Measurements from ENCODE around the gene CPB2. TPM values are rescaled to one million over a fixed set of nuclear protein-coding genes. Genes with fewer than 3 reads are reported as not detected.

CPB2 gene
- total RNA-seq, 1 donor from 2014 or later, result not detected

DNA sequence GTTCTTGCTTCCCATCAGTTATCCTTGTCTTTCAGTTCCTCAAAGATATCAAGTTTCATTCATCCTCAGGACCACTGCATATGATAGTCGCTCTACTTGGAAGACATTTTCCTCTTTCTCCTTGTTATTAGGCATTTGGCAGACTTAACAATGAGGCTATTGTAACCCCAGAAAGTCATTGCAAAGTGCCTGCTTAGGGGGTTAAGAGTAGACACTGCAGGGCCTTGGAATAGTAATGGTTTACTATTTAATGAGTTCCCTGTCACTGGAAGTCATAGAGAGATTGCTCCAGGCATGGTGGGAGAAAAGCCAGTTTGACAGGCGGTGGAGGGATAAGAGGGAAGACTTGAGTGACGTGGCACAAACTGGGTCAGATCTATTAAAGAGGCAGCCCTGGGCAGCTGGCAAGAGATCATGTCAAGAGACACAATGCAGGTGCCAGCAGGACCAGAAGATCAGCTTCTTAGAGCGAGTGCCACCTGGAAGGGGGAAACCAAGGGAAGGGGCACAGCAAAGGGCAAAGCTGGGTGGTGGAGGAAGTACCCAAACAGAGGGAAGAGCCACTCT is 16.8 kb upstream of the CPB2 start:
- Mint-ChIP-seq H3K27ac (no peak overlapping the region), H3K27me3 (peaks cover 24% of the 10 kb centered on the region), H3K36me3 (ENCODE audit: low read depth) (peaks cover 18% of the 10 kb centered on the region), H3K9me3 (no peaks in the 10 kb centered on the region), H3K4me3 (no peak overlapping the region), H3K4me1 (peaks cover 17% of the 10 kb centered on the region)
- intact Hi-C loops (cut with micrococcal nuclease), result loop anchor here (5.0 to 10.0 kb wide), 3 partner anchors 69 to 587 kb away; partner anchors contain the start of gene ZC3H13
- DNase-seq, result peak; percentile 55

DNA sequence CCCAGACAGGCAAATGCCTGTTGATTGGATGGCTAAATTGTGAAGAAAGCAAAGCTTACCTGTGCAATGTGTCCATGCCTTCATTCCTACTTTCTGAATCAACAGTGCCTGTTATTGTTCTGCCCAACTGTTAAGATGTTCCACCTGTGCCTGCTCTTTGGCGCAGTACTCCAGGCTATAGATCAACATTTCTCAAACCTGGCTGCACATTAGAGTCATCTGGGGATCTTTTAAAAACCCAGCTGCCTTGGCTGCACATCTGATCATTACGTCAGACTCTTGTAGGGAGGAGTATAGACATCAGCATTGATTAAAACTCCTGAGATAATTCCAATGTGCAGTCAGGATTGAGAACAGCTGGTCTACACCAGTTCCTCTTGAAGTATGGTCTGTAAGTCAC is 16.2 kb upstream of the CPB2 start:
- peaks cover 13% of the 10 kb centered on the region for H3K4me1 Mint-ChIP-seq
- intact Hi-C loops (cut with micrococcal nuclease), result loop anchor here (5.0 to 10.0 kb wide), 3 partner anchors 69 to 586 kb away; partner anchors contain the start of gene ZC3H13
- no peak overlapping the region for H3K4me3 Mint-ChIP-seq
- peak; percentile 49 for DNase-seq
- H3K36me3 Mint-ChIP-seq (ENCODE audit: low read depth), result peaks cover 12% of the 10 kb centered on the region
- H3K27me3 Mint-ChIP-seq, result peaks cover 24% of the 10 kb centered on the region
- H3K9me3 Mint-ChIP-seq, result no peaks in the 10 kb centered on the region
- H3K27ac Mint-ChIP-seq, result no peak overlapping the region

DNA sequence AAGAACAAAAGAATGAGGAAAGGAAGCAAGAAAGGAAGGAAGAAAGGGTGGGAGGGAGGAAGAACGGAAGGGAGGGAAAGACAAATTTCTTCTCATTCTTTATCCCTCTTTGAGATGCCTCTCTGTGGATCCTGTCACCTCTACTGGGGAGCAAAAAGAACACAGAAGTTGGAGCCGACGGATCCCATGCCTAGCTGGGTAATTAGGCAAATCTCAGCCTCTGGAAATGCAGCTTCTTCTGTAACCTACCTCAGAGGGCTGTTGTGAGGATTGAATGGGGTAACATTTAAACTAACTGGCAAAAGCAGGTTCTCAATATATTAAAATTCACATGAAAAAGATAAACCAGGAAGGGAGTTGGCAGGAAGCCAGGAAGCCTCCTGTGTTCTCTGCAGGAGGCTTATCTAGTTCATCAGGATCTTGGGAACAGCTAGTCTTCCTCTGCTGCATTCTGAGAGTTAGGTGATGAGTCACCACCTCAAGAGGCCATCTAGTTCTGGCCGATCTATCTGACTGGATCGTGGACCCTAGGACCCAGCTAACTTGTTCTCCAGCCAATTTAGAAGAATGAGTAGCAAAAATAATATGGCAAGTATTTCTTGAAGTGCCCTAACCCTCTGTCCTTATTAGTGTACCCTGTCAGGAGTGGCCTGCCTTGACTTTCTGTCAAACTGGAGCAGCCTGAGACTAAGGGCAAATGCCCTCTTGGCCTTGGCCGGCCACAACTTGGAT is 15.2 kb upstream of the CPB2 start:
- Mint-ChIP-seq H3K27ac (no peak overlapping the region), H3K4me3 (no peak overlapping the region), H3K36me3 (ENCODE audit: low read depth) (peaks cover 5% of the 10 kb centered on the region), H3K4me1 (peaks cover 3% of the 10 kb centered on the region), H3K9me3 (no peaks in the 10 kb centered on the region), H3K27me3 (peaks cover 27% of the 10 kb centered on the region)
- peak; percentile 53 for DNase-seq
- intact Hi-C loops (cut with micrococcal nuclease), result loop anchor here (5.0 to 10.0 kb wide), 3 partner anchors 68 to 585 kb away; partner anchors contain the start of gene ZC3H13

DNA sequence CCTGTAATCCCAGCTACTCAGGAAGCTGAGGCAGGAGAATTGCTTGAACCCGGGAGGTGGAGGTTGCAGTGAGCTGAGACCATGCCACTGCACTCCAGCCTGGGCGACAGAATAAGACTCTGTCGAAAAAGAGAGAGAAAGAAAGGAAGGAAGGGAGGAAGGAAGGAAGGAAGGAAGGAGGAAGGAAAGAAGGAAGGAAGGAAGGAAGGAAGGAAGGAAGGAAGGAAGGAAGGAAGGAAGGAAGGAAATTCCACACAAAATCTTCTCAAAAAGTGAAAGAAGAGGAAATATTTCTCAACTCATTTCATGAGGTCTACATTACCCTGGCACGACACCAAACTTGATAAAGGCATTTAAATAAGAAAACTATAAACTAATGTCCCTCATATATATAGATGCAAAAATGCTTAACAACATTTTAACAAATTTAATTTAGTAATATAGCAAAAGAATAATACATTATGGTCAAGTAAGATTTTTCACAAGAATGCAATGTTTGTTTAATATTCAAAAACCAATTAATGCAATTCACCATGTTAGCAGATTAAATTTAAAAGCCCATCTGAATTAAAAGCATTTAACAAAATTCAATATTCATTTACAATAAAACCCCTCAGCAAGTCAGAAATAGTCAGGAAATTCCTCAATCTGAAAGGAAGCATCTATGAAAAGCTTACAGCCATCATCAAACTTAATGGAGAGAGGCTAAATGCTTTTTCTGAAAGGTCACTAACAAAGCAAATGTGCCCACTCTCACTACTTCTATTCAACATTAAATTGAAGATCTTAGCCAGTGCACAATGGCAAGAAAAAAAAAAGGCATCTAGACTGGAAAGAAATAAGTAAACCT is 12.0 kb upstream of the CPB2 start:
- no peak overlapping the region for H3K27ac Mint-ChIP-seq
- H3K36me3 Mint-ChIP-seq (ENCODE audit: low read depth), result no peaks in the 10 kb centered on the region
- DNase-seq, result no peak
- no peak overlapping the region for H3K4me3 Mint-ChIP-seq
- H3K27me3 Mint-ChIP-seq, result peaks cover 43% of the 10 kb centered on the region
- no peaks in the 10 kb centered on the region for H3K4me1 Mint-ChIP-seq
- intact Hi-C loops (cut with micrococcal nuclease), result no loop called here
- H3K9me3 Mint-ChIP-seq, result no peaks in the 10 kb centered on the region

DNA sequence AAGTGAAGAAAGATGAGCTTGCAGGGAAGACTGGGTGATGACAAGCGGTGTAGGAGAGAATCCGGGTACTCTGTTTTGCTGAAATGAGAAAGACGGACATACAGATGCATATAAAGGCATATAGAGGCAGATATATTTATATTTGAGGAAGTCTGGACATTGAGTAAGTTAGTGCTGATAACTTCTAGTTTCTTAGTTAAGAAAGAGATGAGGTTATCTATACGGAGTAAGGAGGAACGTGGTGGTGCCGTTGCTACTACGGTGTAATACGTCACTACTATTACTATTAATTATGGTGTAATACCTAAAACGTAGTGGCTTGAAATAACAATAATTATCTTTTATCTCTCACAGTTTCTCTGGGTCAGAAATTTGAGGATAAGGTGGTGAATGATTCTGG is 9.8 kb upstream of the CPB2 start:
- no peaks in the 10 kb centered on the region for H3K4me1 Mint-ChIP-seq
- intact Hi-C loops (cut with micrococcal nuclease), result no loop called here
- peaks cover 48% of the 10 kb centered on the region for H3K27me3 Mint-ChIP-seq
- H3K27ac Mint-ChIP-seq, result no peak overlapping the region
- no peaks in the 10 kb centered on the region for H3K9me3 Mint-ChIP-seq
- H3K36me3 Mint-ChIP-seq (ENCODE audit: low read depth), result no peaks in the 10 kb centered on the region
- peak; percentile 6 for DNase-seq
- H3K4me3 Mint-ChIP-seq, result no peak overlapping the region

DNA sequence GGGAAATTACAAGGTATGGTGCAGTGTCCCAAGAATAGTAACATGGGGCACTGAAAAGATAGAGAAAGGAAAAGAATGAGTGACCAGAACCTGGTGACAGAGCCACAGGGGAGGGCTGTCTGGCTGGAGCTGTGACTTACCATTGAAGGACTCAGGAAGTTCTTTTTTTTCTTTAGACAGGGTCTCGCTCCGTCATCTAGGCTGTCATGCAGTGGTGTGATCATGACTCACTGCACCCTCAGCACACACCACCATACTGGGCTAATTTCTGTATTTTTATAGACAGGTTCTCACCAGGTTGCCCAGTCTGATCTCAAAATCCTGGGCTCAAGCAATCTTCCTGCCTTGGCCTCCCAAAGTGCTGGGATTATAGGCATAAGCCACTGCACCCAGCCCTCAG is 8.8 kb upstream of the CPB2 start:
- peak; percentile 25 for DNase-seq
- no peaks in the 10 kb centered on the region for H3K36me3 Mint-ChIP-seq (ENCODE audit: low read depth)
- H3K27ac Mint-ChIP-seq, result no peak overlapping the region
- intact Hi-C loops (cut with micrococcal nuclease), result no loop called here
- no peaks in the 10 kb centered on the region for H3K9me3 Mint-ChIP-seq
- no peak overlapping the region for H3K4me3 Mint-ChIP-seq
- peaks cover 48% of the 10 kb centered on the region for H3K27me3 Mint-ChIP-seq
- H3K4me1 Mint-ChIP-seq, result peaks cover 2% of the 10 kb centered on the region

DNA sequence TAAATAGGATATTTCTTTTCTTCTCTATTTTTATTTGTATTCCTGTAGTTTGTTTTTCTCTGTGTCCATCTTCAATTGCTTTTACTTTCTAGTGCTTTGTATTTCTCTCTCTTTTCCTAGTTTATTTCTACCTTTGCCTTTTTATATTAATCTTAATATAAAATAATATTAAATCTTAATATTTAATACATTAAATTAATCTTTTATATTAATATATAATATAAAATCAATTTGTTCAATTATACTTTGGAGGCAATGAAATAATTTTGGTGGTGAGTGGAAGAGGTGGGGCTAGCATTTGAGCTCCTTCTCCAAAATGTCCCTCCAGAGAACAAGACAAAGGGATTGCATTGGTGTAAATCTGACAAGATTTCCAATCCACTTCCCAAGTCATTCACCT is 6.3 kb upstream of the CPB2 start:
- intact Hi-C loops (cut with micrococcal nuclease), result no loop called here
- Mint-ChIP-seq H3K27ac (no peak overlapping the region), H3K9me3 (no peaks in the 10 kb centered on the region), H3K4me1 (peaks cover 9% of the 10 kb centered on the region), H3K36me3 (ENCODE audit: low read depth) (no peaks in the 10 kb centered on the region), H3K27me3 (peaks cover 39% of the 10 kb centered on the region), H3K4me3 (no peak overlapping the region)
- DNase-seq, result no peak

DNA sequence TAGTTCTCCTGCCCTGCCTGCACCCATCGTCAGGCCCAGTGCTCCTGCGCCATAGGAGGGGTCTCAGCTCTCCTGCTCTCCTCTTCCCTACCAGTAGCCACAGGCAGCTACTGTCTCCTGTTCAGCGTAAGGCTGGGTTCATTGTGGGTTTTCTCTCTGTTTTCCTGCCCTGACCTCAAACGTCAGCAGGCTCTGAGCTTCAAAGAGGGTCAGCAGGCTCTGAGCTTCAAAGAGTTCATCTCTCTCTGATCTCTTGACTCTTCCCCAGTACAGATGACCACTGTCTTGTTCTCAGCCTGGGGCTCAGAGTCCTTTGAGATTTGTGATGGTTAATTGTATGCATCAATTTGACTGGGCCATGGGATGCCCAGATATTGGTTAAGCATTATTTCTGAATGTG is 4.6 kb upstream of the CPB2 start:
- peak; percentile 48 for DNase-seq
- no peak overlapping the region for H3K4me3 Mint-ChIP-seq
- no peaks in the 10 kb centered on the region for H3K9me3 Mint-ChIP-seq
- no peaks in the 10 kb centered on the region for H3K36me3 Mint-ChIP-seq (ENCODE audit: low read depth)
- peaks cover 39% of the 10 kb centered on the region for H3K27me3 Mint-ChIP-seq
- intact Hi-C loops (cut with micrococcal nuclease), result no loop called here
- H3K4me1 Mint-ChIP-seq, result peaks cover 9% of the 10 kb centered on the region
- no peak overlapping the region for H3K27ac Mint-ChIP-seq

DNA sequence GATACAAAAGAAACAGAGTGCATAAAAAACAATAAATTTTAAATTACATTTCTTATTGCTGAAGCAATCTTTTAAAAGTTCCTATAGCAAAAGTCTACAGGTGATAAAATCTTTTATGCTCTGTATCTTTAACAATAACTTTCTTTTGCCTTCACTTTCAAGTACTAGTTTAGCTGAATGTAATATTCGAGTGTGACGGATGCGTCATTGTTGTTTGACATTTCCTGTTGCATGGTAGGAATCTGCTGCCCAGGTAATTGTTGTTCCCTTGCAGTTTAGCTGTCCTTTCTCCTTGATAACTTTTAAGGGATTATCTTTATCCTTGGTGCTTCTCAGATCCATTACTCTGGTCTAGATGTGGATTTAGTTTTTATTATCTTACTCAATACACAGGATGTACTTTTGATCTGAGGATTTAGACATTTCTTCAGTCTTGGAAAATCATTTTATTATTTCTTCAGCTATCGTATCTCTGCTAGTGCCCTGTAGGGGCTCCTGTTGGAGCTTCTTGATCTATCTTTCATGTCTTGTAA is 2.1 kb upstream of the CPB2 start:
- no peaks in the 10 kb centered on the region for H3K36me3 Mint-ChIP-seq (ENCODE audit: low read depth)
- no peak overlapping the region for H3K27ac Mint-ChIP-seq
- H3K9me3 Mint-ChIP-seq, result no peaks in the 10 kb centered on the region
- no peak overlapping the region for H3K4me3 Mint-ChIP-seq
- no peak for DNase-seq
- intact Hi-C loops (cut with micrococcal nuclease), result no loop called here
- peaks cover 29% of the 10 kb centered on the region for H3K27me3 Mint-ChIP-seq
- peaks cover 9% of the 10 kb centered on the region for H3K4me1 Mint-ChIP-seq

DNA sequence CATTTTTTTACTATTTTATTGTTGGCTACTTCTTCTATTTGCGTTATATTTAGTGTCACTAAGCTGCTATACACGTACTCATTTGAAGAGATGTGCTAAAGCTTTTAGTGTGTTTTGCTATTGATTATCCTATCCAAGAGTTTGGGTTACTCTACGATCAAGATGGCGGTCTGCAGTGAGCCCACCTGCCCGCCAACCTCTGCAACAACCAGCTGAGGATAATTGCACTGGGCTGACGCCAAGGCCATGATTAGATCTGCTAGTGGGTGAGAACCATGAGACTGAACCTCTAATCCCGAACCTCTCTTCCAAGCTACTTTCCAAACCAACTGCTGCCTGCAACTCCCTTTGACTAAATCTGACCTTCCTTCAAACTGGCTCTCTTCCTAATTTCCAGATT is 1.8 kb downstream of the CPB2 start:
- H3K4me3 Mint-ChIP-seq, result no peak overlapping the region
- intact Hi-C loops (cut with micrococcal nuclease), result no loop called here
- peaks cover 12% of the 10 kb centered on the region for H3K27me3 Mint-ChIP-seq
- peaks cover 7% of the 10 kb centered on the region for H3K4me1 Mint-ChIP-seq
- no peak overlapping the region for H3K27ac Mint-ChIP-seq
- no peaks in the 10 kb centered on the region for H3K9me3 Mint-ChIP-seq
- no peaks in the 10 kb centered on the region for H3K36me3 Mint-ChIP-seq (ENCODE audit: low read depth)
- DNase-seq, result peak; percentile 40

DNA sequence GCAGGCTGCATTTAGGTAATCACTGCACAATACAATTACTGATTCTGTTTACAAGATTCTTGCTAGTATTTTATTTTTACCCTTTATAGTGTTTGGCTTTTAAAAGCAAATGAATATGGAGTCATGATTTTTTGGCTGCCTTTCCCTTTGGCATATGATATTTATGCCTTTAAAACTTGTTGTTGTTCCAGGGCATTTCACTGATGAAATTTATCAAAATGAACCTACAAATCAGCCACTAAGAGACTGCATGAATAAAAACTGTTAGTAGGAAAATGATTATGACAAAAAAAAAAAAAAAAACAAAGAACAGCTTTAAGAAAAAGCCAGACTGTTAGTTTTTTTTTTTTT is 2.6 kb downstream of the CPB2 start:
- peaks cover 8% of the 10 kb centered on the region for H3K27me3 Mint-ChIP-seq
- H3K4me3 Mint-ChIP-seq, result no peak overlapping the region
- no peaks in the 10 kb centered on the region for H3K36me3 Mint-ChIP-seq (ENCODE audit: low read depth)
- H3K4me1 Mint-ChIP-seq, result peaks cover 4% of the 10 kb centered on the region
- H3K27ac Mint-ChIP-seq, result no peak overlapping the region
- intact Hi-C loops (cut with micrococcal nuclease), result no loop called here
- H3K9me3 Mint-ChIP-seq, result no peaks in the 10 kb centered on the region
- DNase-seq, result no peak

DNA sequence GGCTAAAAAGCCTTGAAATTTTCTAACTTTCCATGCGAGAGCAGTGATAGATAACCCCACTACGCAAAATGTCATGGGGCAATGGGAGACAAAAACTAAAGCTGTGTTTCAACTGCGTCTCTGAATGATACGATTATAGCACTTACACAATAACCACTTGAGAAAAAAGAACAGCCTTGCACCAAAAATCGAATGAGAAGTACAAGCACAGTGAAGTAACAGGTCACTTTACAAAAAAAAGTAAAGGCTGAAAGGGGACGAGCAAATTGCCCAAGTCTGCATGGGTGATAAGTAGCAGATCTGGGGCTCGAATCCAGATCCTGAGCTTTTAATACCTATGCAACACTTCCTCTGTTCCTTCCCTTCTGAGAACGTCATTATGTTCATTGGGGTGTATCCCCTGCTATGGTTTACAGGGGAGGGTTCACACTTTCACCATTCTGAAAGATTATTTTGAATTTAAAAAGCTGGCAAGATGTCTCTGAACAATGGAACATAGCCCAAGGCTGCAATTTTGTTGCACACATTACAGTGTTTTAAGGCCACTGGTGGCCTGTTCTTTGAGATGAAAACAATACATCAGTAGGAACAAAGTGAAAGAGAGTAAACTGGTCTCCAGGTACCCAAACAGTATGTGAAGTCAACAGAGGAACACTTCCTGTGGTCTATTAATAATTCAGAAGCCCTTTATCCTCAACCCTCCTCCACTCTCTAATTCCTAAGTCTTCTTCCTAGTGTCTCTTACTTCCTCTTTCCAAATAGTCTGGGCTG is 3.2 kb downstream of the CPB2 start:
- no peak for DNase-seq
- no peaks in the 10 kb centered on the region for H3K9me3 Mint-ChIP-seq
- intact Hi-C loops (cut with micrococcal nuclease), result no loop called here
- no peak overlapping the region for H3K4me3 Mint-ChIP-seq
- H3K4me1 Mint-ChIP-seq, result no peaks in the 10 kb centered on the region
- H3K27me3 Mint-ChIP-seq, result peaks cover 8% of the 10 kb centered on the region
- no peaks in the 10 kb centered on the region for H3K36me3 Mint-ChIP-seq (ENCODE audit: low read depth)
- H3K27ac Mint-ChIP-seq, result no peak overlapping the region

DNA sequence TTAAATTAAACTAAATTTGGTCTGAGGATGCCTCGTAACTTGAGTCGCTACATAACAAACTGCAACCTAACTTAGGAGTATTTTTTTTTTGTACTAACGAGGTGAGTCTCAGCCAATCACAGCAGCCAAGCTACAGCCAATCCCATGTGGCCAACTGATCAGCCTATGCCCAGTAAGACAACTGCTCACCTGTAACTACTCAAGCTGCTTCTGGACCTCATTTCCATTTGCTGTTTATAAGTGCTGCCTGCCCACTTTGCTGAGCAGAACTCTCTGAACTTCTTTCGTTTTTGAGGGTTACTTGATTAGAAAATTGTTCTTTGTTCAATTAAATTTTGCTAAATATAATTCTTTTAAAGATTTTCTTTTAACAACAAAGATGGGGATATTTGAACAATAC is 3.8 kb downstream of the CPB2 start:
- Mint-ChIP-seq H3K36me3 (ENCODE audit: low read depth) (no peaks in the 10 kb centered on the region), H3K27me3 (peaks cover 10% of the 10 kb centered on the region)
- intact Hi-C loops (cut with micrococcal nuclease), result no loop called here

More for the DNA sequence above, 3.8 kb downstream of the CPB2 start:
- no peak overlapping the region for H3K27ac Mint-ChIP-seq
- H3K9me3 Mint-ChIP-seq, result no peaks in the 10 kb centered on the region
- no peak for DNase-seq
- H3K4me3 Mint-ChIP-seq, result no peak overlapping the region
- H3K4me1 Mint-ChIP-seq, result no peaks in the 10 kb centered on the region

All from activated CD4-positive, alpha-beta T cell treated with anti-CD3 and anti-CD28 coated beads, Interleukin-2, amount 10 ng/mL, durations not matched to agents 24 days and 14 days (primary cell).